ENCODE data around the gene MAPK13.

The MAPK13 gene

GRCh38 chr6:36154286-36154685, 24.0 kb downstream of the MAPK13 start:
- no peak for DNase-seq (ENCODE audit: low read depth)

- no peak for DNase-seq (ENCODE audit: low read depth)
Measured at GRCh38 chr6:36155662-36156061, 25.3 kb downstream of the MAPK13 start.

GRCh38 chr6:36160147-36160760, 29.9 kb downstream of the MAPK13 start:
- no peak for DNase-seq (ENCODE audit: low read depth)

GRCh38 chr6:36169023-36170007, 39.0 kb downstream of the MAPK13 start:
- no peak for DNase-seq (ENCODE audit: low read depth)

GRCh38 chr6:36170704-36171103, 40.4 kb downstream of the MAPK13 start:
- no peak for DNase-seq (ENCODE audit: low read depth)

- no peak for DNase-seq (ENCODE audit: low read depth)
Measured at GRCh38 chr6:36171573-36171972, 41.3 kb downstream of the MAPK13 start.

GRCh38 chr6:36177166-36177565, 46.9 kb downstream of the MAPK13 start:
- DNase-seq (ENCODE audit: low read depth): no peak

GRCh38 chr6:36178544-36178943, 48.2 kb downstream of the MAPK13 start:
- no peak for DNase-seq (ENCODE audit: low read depth)

GRCh38 chr6:36180126-36180525, 49.8 kb downstream of the MAPK13 start:
- no peak for DNase-seq (ENCODE audit: low read depth)

GRCh38 chr6:36184311-36184710, 54.0 kb downstream of the MAPK13 start:
- no peak for DNase-seq (ENCODE audit: low read depth)

- no peak for DNase-seq (ENCODE audit: low read depth)
Measured at GRCh38 chr6:36186199-36186598, 55.9 kb downstream of the MAPK13 start.

GRCh38 chr6:36187446-36187845, 57.1 kb downstream of the MAPK13 start:
- no peak for DNase-seq (ENCODE audit: low read depth)
